Measurements from ENCODE around the gene C1RL.

DNA sequence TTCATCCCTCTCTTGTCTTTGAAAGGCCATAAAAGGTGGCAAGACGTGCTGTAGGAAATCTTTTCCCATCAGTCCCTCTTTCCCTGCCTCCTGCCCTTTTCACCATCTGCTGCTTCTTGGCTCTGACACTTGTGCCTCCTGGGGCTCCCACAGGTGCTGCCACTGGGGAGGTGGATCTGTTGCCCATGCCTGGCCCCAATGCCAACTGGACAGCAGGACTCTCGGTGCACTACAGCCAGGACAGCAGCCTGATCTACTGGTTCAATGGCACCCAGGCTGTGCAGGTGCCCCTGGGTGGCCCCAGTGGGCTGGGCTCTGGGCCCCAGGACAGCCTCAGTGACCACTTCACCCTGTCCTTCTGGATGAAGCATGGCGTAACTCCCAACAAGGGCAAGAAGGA lies 27.7 kb upstream of the C1RL start:
- TF ChIP-seq, protein P1, sequence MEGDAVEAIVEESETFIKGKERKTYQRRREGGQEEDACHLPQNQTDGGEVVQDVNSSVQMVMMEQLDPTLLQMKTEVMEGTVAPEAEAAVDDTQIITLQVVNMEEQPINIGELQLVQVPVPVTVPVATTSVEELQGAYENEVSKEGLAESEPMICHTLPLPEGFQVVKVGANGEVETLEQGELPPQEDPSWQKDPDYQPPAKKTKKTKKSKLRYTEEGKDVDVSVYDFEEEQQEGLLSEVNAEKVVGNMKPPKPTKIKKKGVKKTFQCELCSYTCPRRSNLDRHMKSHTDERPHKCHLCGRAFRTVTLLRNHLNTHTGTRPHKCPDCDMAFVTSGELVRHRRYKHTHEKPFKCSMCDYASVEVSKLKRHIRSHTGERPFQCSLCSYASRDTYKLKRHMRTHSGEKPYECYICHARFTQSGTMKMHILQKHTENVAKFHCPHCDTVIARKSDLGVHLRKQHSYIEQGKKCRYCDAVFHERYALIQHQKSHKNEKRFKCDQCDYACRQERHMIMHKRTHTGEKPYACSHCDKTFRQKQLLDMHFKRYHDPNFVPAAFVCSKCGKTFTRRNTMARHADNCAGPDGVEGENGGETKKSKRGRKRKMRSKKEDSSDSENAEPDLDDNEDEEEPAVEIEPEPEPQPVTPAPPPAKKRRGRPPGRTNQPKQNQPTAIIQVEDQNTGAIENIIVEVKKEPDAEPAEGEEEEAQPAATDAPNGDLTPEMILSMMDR (IDR thresholded peaks at IDR 0.05; ENCODE audit: low read length), result no peak
- no peak for TF ChIP-seq EZH2 (IDR thresholded peaks at IDR 0.05; ENCODE audit: borderline replicate concordance, low read length)
